HCT116 (cell line): ENCODE measurements around the gene TPGS1. TPM values are rescaled to one million over a fixed set of nuclear protein-coding genes. Genes with fewer than 3 reads are reported as not detected.

Experiments used
- ATAC-seq: fragments of 200-7000 bp; cut with Tn5 transposase; 2 replicates; pipeline ENCODE4 v1.9.1; 2020; ENCODE audit warnings: mild to moderate bottlenecking, moderate library complexity
- BruUV-seq: library from RNA; stranded (reverse); fragments of 400-500 nt; replicated peaks from 2 replicates; lab custom pipeline; 2021; lab: Mats Ljungman, UMichigan
- CTCF ChIA-PET: fragments of 300-600 bp; sonication (Branson Sonifier 250); formaldehyde crosslinking; loops from one replicate; lab custom pipeline; 2021; ENCODE audit warnings: antibody characterized with exemption; lab: Charles Lee
- POLR2A ChIA-PET: fragments of 300-600, 350-600 bp; sonication (Branson Sonifier 250); formaldehyde crosslinking; loops from one replicate; lab custom pipeline; 2021; ENCODE audit warnings: antibody characterized with exemption; lab: Charles Lee
- RAD21 ChIA-PET, 2 experiments: fragments of 300-600 bp; sonication (Branson Sonifier 250); formaldehyde crosslinking; loops; one replicate each; lab custom pipeline; 2023; ENCODE audit warnings: low total read pairs in 2 of 2; ENCODE audit not compliant: uncharacterized antibody in 2 of 2, unreplicated experiment in 2 of 2, low non-redundant PET in 1 of 2; lab: Charles Lee
- DNase-seq: peaks from one replicate; pipeline ENCODE4 v3.0.0-alpha.2; 2010; ENCODE audit warnings: low read depth, low spot score
- H2AFZ ChIP-seq: fragments of 200-600 bp; shearing (Covaris generic), sonication (generic); 2 replicates; pipeline ENCODE4 v1.6.1; 2017; ENCODE audit warnings: low read depth, mixed run types, mixed read lengths, antibody characterized with exemption, low read length; ENCODE audit not compliant: poor library complexity, severe bottlenecking
- H3K27ac ChIP-seq: 2 replicates; pipeline ENCODE4 v1.5.1; 2012; ENCODE audit warnings: low read depth, low read length
- H3K27me3 ChIP-seq: fragments of 200-600 bp; sonication (generic); 2 replicates; pipeline ENCODE4 v1.6.1; 2016; ENCODE audit warnings: mixed run types, low read length, mixed read lengths; ENCODE audit not compliant: insufficient read depth
- H3K36me3 ChIP-seq, 2 experiments: fragments of 200-500 bp in 1 of 2; fragments of 200-600 bp in 1 of 2; sonication (Bioruptor generic) in 1 of 2; sonication (generic) in 1 of 2; 2 replicates each; pipeline versions ENCODE4 v1.5.1 to v1.6.1; 2014 to 2016; ENCODE audit warnings: low read length in 2 of 2, inconsistent platforms in 1 of 2, mixed read lengths in 1 of 2, mixed run types in 1 of 2; ENCODE audit not compliant: insufficient read depth in 2 of 2, control insufficient read depth in 1 of 2
- H3K4me1 ChIP-seq, 2 experiments: fragments of 200-600 bp in 1 of 2; sonication (generic) in 1 of 2; 2 replicates each; pipeline versions ENCODE4 v1.5.1 to v1.6.1; 2012 to 2017; ENCODE audit warnings: low read length in 2 of 2, inconsistent platforms in 1 of 2, mild to moderate bottlenecking in 1 of 2, mixed read lengths in 1 of 2, mixed run types in 1 of 2, moderate library complexity in 1 of 2; ENCODE audit not compliant: insufficient read depth in 2 of 2, control insufficient read depth in 1 of 2
- H3K4me2 ChIP-seq: fragments of 200-600 bp; sonication (generic); 2 replicates; pipeline ENCODE4 v1.6.1; 2017; ENCODE audit warnings: mixed run types, low read length, mixed read lengths
- H3K4me3 ChIP-seq, 2 experiments: fragments of 200-600 bp in 1 of 2; sonication (generic) in 1 of 2; replicated peaks in 1 of 2; 2 replicates each; pipeline ENCODE4 v1.5.1; 2011 to 2016; ENCODE audit warnings: low read length in 2 of 2, control low read depth in 1 of 2, low read depth in 1 of 2, mild to moderate bottlenecking in 1 of 2, mixed read lengths in 1 of 2, mixed run types in 1 of 2
- H3K79me2 ChIP-seq: fragments of 200-600 bp; sonication (generic); 2 replicates; pipeline ENCODE4 v1.6.1; 2017; ENCODE audit warnings: mild to moderate bottlenecking, mixed run types, low read length, moderate library complexity, mixed read lengths; ENCODE audit not compliant: insufficient read depth
- H3K9ac ChIP-seq: fragments of 200-600 bp; sonication (generic); 2 replicates; pipeline ENCODE4 v1.6.1; 2016; ENCODE audit warnings: low read length, mixed read lengths
- H3K9me2 ChIP-seq: fragments of 200-600 bp; sonication (generic), shearing (Covaris generic); 2 replicates; pipeline ENCODE4 v1.6.1; 2017; ENCODE audit warnings: mixed run types, mild to moderate bottlenecking, moderate library complexity; ENCODE audit not compliant: insufficient read depth
- H3K9me3 ChIP-seq, 2 experiments: fragments of 200-500 bp in 1 of 2; fragments of 200-600 bp in 1 of 2; sonication (Bioruptor generic) in 1 of 2; sonication (generic) in 1 of 2; 2 replicates each; pipeline ENCODE4 v1.6.1; 2014 to 2017; ENCODE audit warnings: low read length in 2 of 2, mixed read lengths in 2 of 2, inconsistent platforms in 1 of 2, low read depth in 1 of 2, mild to moderate bottlenecking in 1 of 2, mixed run types in 1 of 2, moderate library complexity in 1 of 2; ENCODE audit not compliant: control insufficient read depth in 1 of 2, insufficient read depth in 1 of 2
- H4K20me1 ChIP-seq: fragments of 200-600 bp; sonication (generic), shearing (Covaris generic); 2 replicates; pipeline ENCODE4 v1.6.1; 2017; ENCODE audit warnings: mixed run types, mild to moderate bottlenecking, moderate library complexity; ENCODE audit not compliant: insufficient read depth
- CEBPB ChIP-seq: IDR thresholded peaks from 2 replicates; pipeline ENCODE4 v1.6.1; 2012; ENCODE audit warnings: low read depth
- CTCF ChIP-seq, 3 experiments: fragments of 200-600 bp in 1 of 3; sonication (generic) in 1 of 3; IDR thresholded peaks in 2 of 3; conservative IDR thresholded peaks in 1 of 3; 2 replicates each; pipeline ENCODE4 v1.5.1; 2012 to 2017; ENCODE audit warnings: low read depth in 2 of 3, low read length in 2 of 3, antibody characterized with exemption in 1 of 3, borderline replicate concordance in 1 of 3, control low read depth in 1 of 3, mild to moderate bottlenecking in 1 of 3, mixed read lengths in 1 of 3, mixed run types in 1 of 3, moderate library complexity in 1 of 3; ENCODE audit not compliant: insufficient read depth in 1 of 3
- ELF1 ChIP-seq: IDR thresholded peaks from 2 replicates; pipeline ENCODE4 v1.6.1; 2012; ENCODE audit warnings: low read depth, borderline replicate concordance
- EZH2 ChIP-seq: fragments of 200-600 bp; sonication (generic); IDR thresholded peaks from 2 replicates; pipeline ENCODE4 v1.6.1; 2017; ENCODE audit warnings: antibody characterized with exemption, mixed run types
- POLR2A ChIP-seq: IDR thresholded peaks from 2 replicates; pipeline ENCODE4 v1.7.0; 2011; ENCODE audit warnings: borderline replicate concordance; ENCODE audit not compliant: insufficient read depth, insufficient read length; ENCODE audit errors: extremely low read depth
- POLR2AphosphoS5 ChIP-seq: IDR thresholded peaks from 2 replicates; pipeline ENCODE4 v1.6.1; 2011; ENCODE audit warnings: mild to moderate bottlenecking, low read depth, low read length, moderate library complexity
- RAD21 ChIP-seq: IDR thresholded peaks from 2 replicates; pipeline ENCODE4 v1.6.1; 2012; ENCODE audit warnings: low read depth, mild to moderate bottlenecking
- SIN3A ChIP-seq: IDR thresholded peaks from 2 replicates; pipeline ENCODE4 v1.6.1; 2012; ENCODE audit warnings: low read depth
- SRF ChIP-seq: IDR thresholded peaks from 2 replicates; pipeline ENCODE4 v1.6.1; 2012; ENCODE audit warnings: low read depth
- TCF7L2 ChIP-seq: IDR thresholded peaks from 2 replicates; pipeline ENCODE4 v1.7.0; 2011; ENCODE audit warnings: borderline replicate concordance, inconsistent platforms; ENCODE audit not compliant: insufficient read depth, insufficient read length; ENCODE audit errors: extremely low read depth
- YY1 ChIP-seq: IDR thresholded peaks from 2 replicates; pipeline ENCODE4 v1.6.1; 2011; ENCODE audit warnings: low read length, low read depth, moderate library complexity, mild to moderate bottlenecking; ENCODE audit not compliant: insufficient replicate concordance; ENCODE audit errors: extremely low read depth
- ZFX ChIP-seq: fragments of 450-650 bp; IDR thresholded peaks from 2 replicates; pipeline ENCODE4 v1.6.1; 2017
- intact Hi-C: fragments of 100-400 bp; cut with micrococcal nuclease; formaldehyde crosslinking; loops from 2 replicates; pipeline ENCODE4 v1.10.0; 2022
- total RNA-seq: library from RNA; stranded (reverse); gene quantifications from one replicate; pipeline ENCODE4 v1.2.1, GENCODE V29; 2021; ENCODE audit not compliant: unreplicated experiment

TPGS1 gene
- total RNA-seq, 1 experiment from 2014 or later: 19.1 TPM

- RAD21 ChIA-PET: no interaction called here
- intact Hi-C loops: loop anchor here (10.0 kb wide), 1 partner anchor 120 kb away; no protein-coding TSS in a partner anchor
- H3K9ac ChIP-seq: no peak overlapping the region
These were observed 2.7 kb upstream of the TPGS1 start for GRCh38 chr19:504616-505015.

GRCh38 chr19:506404-507285 lies 652 bp upstream of the TPGS1 start:
- Histone ChIP-seq H3K9ac (peak overlapping the region; percentile 97), H3K9me2 (no peaks in the 10 kb centered on the region), H3K27me3 (no peaks in the 10 kb centered on the region), H3K27ac (peak overlapping the region; percentile 91), H2AFZ (peak overlapping the region; percentile 40), H3K4me1 (peaks cover 19 to 40% of the 10 kb centered on the region in 2 experiments), H4K20me1 (no peaks in the 10 kb centered on the region), H3K9me3 (no peaks in the 10 kb centered on the region)
- ChIA-PET POLR2A (interaction anchor here (0.8 to 1.5 kb wide), 6 partner anchors 8 to 26 kb away, joined by 3 to 5 read pairs (median 4); partner anchors contain the start of genes CDC34 and MADCAM1), CTCF (interaction anchor here (0.6 to 1.9 kb wide), 14 partner anchors 9 to 479 kb away, joined by 3 to 29 read pairs (median 4); partner anchors contain the start of genes MADCAM1 and SHC2)
- DNase-seq: peak; percentile 99
- intact Hi-C loops: loop anchor here (10.0 kb wide), 1 partner anchor 122 kb away; no protein-coding TSS in a partner anchor
- TF ChIP-seq ZFX (peak; percentile 31; the same call in 1 of the 2 replicates), POLR2AphosphoS5 (peak; percentile 54), ELF1 (no peak), EZH2 (no peak), YY1 (peak; percentile 71), CTCF (IDR thresholded peaks at IDR 0.05 in 2 of 3, conservative IDR thresholded peaks at IDR 0.05 in 1 of 3; ENCODE audit: borderline replicate concordance in 1 of 3, insufficient read depth in 1 of 3, low read depth in 2 of 3, low read length in 2 of 3) (peak; percentile 92 to 98 (median 93)), POLR2A (peak; percentile 45), SRF (peak; percentile 82), RAD21 (peak; percentile 74), TCF7L2 (no peak), SIN3A (no peak)
- TF ChIP-seq, all 23 proteins: peak for 7
- TSS peak; percentile 57 for BruUV-seq
- H3K4me3 ChIP-seq: peak overlapping the region; percentile 89 to 97
- peak; percentile 77 for ATAC-seq
- peaks cover 0 to 5% of the 10 kb centered on the region in 2 experiments; a peak in 1 of 4 replicates for H3K36me3 ChIP-seq
- RAD21 ChIA-PET: interaction anchor here in 1 of 2 experiments (0.6 kb wide), 1 partner anchor 66 kb away, joined by 3 read pairs; the partner anchor contains the start of gene BSG
- H3K4me2 ChIP-seq: peak overlapping the region; percentile 85
- H3K79me2 ChIP-seq: peaks cover 11% of the 10 kb centered on the region; the same call in 1 of the 2 replicates

More at GRCh38 chr19:504616-505015, 2.7 kb upstream of the TPGS1 start:
- no TSS peak for BruUV-seq
- H3K4me1 ChIP-seq: peaks cover 8 to 22% of the 10 kb centered on the region in 2 experiments
- no peak for TF ChIP-seq CEBPB
- TF ChIP-seq, all 23 proteins: peak for 0
- Histone ChIP-seq H3K9me2 (no peaks in the 10 kb centered on the region), H3K4me3 (no peak overlapping the region), H4K20me1 (no peaks in the 10 kb centered on the region), H3K27ac (no peak overlapping the region), H3K79me2 (peaks cover 11% of the 10 kb centered on the region; the same call in 1 of the 2 replicates), H2AFZ (no peak overlapping the region), H3K9me3 (no peaks in the 10 kb centered on the region), H3K4me2 (no peak overlapping the region), H3K27me3 (no peaks in the 10 kb centered on the region), H3K36me3 (peaks cover 0 to 3% of the 10 kb centered on the region in 2 experiments; a peak in 1 of 4 replicates)
- DNase-seq: no peak
- CTCF ChIA-PET: no interaction called here
- POLR2A ChIA-PET: no interaction called here
- ATAC-seq: no peak
